GM13976 (cell line): ENCODE data around the gene ZNF239.

Experiments
- DNase-seq: peaks from one replicate; pipeline ENCODE4 v3.0.0; 2012; ENCODE audit warnings: low spot score
- CTCF ChIP-seq: IDR thresholded peaks from 2 replicates; pipeline ENCODE4 v1.5.1; 2012; ENCODE audit warnings: borderline replicate concordance, mild to moderate bottlenecking; ENCODE audit not compliant: insufficient read depth; ENCODE audit errors: extremely low read depth, missing control alignments, control extremely low read depth
- in situ Hi-C: fragments of 300-500 bp; cut with MboI; formaldehyde crosslinking; loops from one replicate; pipeline ENCODE4 v1.12.0; 2022; ENCODE audit warnings: low sequenced_read_pairs, mixed read lengths, inconsistent platforms; ENCODE audit not compliant: unreplicated experiment

The ZNF239 gene

GRCh38 chr10:43524434-43525247 lies 49.8 kb downstream of the ZNF239 start:
- in situ Hi-C loops = no loop called here
- no peak for TF ChIP-seq CTCF
- DNase-seq = no peak
